Measurements from ENCODE around the gene MS4A13. TPM values are rescaled to one million over a fixed set of nuclear protein-coding genes. Genes with fewer than 3 reads are reported as not detected.

MS4A13 gene
- total and polyA plus RNA-seq, 8 donors, result not detected

- no peaks in the 10 kb centered on the region for H3K9me3 ChIP-seq
- H3K4me3 ChIP-seq, result no peak overlapping the region
- H3K27me3 ChIP-seq, result no peaks in the 10 kb centered on the region
- peak; percentile 58 for ATAC-seq
- peaks cover 0 to 3% of the 10 kb centered on the region in 2 donors for H3K4me1 ChIP-seq
- H3K36me3 ChIP-seq, result no peaks in the 10 kb centered on the region
- no peak overlapping the region for H3K27ac ChIP-seq
- intact Hi-C loops (cut with DNase I), result no loop called here
- no peak for DNase-seq
- TF ChIP-seq, protein P1, sequence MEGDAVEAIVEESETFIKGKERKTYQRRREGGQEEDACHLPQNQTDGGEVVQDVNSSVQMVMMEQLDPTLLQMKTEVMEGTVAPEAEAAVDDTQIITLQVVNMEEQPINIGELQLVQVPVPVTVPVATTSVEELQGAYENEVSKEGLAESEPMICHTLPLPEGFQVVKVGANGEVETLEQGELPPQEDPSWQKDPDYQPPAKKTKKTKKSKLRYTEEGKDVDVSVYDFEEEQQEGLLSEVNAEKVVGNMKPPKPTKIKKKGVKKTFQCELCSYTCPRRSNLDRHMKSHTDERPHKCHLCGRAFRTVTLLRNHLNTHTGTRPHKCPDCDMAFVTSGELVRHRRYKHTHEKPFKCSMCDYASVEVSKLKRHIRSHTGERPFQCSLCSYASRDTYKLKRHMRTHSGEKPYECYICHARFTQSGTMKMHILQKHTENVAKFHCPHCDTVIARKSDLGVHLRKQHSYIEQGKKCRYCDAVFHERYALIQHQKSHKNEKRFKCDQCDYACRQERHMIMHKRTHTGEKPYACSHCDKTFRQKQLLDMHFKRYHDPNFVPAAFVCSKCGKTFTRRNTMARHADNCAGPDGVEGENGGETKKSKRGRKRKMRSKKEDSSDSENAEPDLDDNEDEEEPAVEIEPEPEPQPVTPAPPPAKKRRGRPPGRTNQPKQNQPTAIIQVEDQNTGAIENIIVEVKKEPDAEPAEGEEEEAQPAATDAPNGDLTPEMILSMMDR (IDR thresholded peaks at IDR 0.05), result peak in 1 of 2 donors; percentile 21
Measured at GRCh38 chr11:60485987-60486386, 29.2 kb upstream of the MS4A13 start.

DNA sequence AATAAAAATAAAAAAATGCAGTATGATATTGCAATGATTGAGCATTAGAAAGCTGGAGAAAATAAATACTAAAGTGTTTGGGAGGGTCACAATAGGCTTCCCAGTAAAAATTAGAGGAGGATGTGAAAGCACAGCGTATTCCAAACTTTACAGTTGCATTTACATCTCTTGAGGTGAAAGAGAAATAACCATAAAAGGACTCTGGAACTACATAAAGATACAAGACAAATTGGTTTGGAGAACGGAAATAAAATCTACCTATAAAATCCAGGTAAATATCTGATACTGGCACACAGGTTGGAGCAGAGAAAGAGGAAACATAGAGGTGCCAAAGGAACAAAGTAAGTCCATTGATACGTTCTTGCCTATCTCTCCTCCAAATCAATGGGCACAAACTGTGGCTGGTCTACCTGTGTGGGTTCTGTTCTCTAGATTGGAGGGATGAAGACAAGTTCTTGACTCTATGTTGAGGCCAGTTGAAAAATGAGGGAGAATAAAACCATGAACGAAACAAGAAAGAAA lies 22.6 kb upstream of the MS4A13 start, which contains the start of gene MS4A12:
Gene MS4A12 (plus strand): TSS at position 291 of the 522 bp plus-strand sequence. CDS start 4,541 bp downstream, outside the sequence.
- Histone ChIP-seq H3K9me3 (no peaks in the 10 kb centered on the region), H3K27me3 (no peaks in the 10 kb centered on the region), H3K36me3 (no peaks in the 10 kb centered on the region), H3K27ac (no peak within 1 kb of the TSS), H3K4me1 (no peaks in the 10 kb centered on the region), H3K4me3 (no peak within 1 kb of the TSS)
- ATAC-seq (no peak), DNase-seq (no peak)
- TF ChIP-seq, protein P1 (IDR thresholded peaks at IDR 0.05), result no peak
- intact Hi-C loops (cut with DNase I), result no loop called here

GRCh38 chr11:60493454-60493853 lies 21.7 kb upstream of the MS4A13 start:
- H3K27me3 ChIP-seq, result no peaks in the 10 kb centered on the region
- no peak for ATAC-seq
- no peak overlapping the region for H3K27ac ChIP-seq
- TF ChIP-seq, protein P1 (IDR thresholded peaks at IDR 0.05), result no peak
- intact Hi-C loops (cut with DNase I), result no loop called here
- H3K4me3 ChIP-seq, result no peak overlapping the region
- no peaks in the 10 kb centered on the region for H3K4me1 ChIP-seq
- DNase-seq, result no peak
- no peaks in the 10 kb centered on the region for H3K36me3 ChIP-seq
- no peaks in the 10 kb centered on the region for H3K9me3 ChIP-seq

DNA sequence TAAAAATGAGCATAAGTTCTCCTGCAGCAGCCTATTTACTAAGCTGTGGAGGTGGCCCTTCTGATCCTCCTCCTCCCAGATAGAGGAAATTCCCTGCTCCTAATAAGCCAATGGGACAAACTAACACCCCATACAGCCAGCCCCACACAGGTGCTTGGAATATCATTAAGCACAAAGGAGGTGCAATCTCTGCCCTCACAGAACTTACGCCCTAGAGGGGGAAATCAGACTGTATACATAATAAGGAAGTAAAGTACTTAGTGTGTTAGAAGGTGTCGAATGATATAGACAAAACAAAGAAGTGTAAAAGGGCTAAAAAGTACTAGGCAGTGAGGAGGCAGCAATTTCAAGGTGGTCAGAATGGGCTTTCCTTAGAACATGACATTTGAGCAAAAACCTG lies 16.8 kb upstream of the MS4A13 start:
- Histone ChIP-seq H3K4me3 (no peak overlapping the region), H3K36me3 (no peaks in the 10 kb centered on the region), H3K27me3 (no peaks in the 10 kb centered on the region), H3K9me3 (no peaks in the 10 kb centered on the region), H3K4me1 (no peaks in the 10 kb centered on the region), H3K27ac (no peak overlapping the region)
- intact Hi-C loops (cut with DNase I), result no loop called here
- TF ChIP-seq, protein P1 (IDR thresholded peaks at IDR 0.05), result no peak
- ATAC-seq, result no peak
- DNase-seq, result no peak

DNA sequence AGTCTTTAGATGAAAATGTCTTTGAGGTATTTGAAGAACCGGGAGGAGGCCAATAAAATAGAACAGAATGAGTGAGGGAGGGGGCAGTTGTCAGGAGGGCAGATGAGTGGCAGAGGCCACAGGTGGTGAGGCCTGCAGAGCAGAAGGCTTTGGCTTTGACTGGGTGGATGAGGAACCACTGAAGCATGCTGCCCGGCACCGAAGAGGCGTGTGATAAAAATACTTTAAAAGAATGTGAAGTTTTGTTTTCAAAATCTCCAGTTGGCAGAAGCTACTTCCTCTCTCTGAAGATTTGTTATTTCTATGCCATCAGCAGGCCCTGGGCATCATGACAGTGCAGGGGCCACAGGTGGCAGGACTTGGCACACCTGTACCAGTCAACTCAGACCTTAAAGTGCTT lies 16.3 kb upstream of the MS4A13 start:
- Histone ChIP-seq H3K27ac (no peak overlapping the region), H3K36me3 (no peaks in the 10 kb centered on the region), H3K9me3 (no peaks in the 10 kb centered on the region), H3K27me3 (no peaks in the 10 kb centered on the region), H3K4me1 (no peaks in the 10 kb centered on the region), H3K4me3 (no peak overlapping the region)
- ATAC-seq (peak; percentile 18), DNase-seq (no peak)
- intact Hi-C loops (cut with DNase I), result no loop called here
- TF ChIP-seq, protein P1 (IDR thresholded peaks at IDR 0.05), result no peak

Data from left lung (tissue), 10 donors.